HG03135 (cell line): Measurements from ENCODE around the gene LMTK2.
"Not testable (repeated sequence)": the region's sequence is repeated elsewhere in the genome, so short reads cannot be mapped to it uniquely, and the experiment has no call there.

Experiments
- ATAC-seq: cut with Tn5 transposase; IDR thresholded peaks from one replicate; pipeline ENCODE4 v1.9.1; 2021; ENCODE audit warnings: mild to moderate bottlenecking, moderate library complexity; ENCODE audit not compliant: unreplicated experiment

LMTK2 gene

DNA sequence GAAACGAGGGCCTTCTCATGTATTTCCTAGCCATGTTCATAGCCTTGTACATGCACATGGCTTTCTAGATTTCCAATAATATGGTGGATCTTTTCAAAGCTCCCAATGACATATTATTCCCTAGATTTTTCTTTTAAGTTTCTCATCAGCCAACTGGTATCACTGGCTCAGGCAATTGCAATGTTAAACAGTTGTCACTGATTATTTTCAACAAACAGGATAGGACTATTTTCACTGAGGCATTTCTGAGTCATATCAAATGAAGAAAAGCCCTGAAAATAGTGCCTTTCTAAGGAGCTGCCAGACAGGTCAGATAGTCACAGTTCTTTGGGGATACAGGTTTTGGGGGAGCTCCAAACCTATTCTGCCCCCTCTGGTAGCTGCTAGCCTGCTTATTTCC, 4.5 kb upstream of the LMTK2 start:
- no peak for ATAC-seq

DNA sequence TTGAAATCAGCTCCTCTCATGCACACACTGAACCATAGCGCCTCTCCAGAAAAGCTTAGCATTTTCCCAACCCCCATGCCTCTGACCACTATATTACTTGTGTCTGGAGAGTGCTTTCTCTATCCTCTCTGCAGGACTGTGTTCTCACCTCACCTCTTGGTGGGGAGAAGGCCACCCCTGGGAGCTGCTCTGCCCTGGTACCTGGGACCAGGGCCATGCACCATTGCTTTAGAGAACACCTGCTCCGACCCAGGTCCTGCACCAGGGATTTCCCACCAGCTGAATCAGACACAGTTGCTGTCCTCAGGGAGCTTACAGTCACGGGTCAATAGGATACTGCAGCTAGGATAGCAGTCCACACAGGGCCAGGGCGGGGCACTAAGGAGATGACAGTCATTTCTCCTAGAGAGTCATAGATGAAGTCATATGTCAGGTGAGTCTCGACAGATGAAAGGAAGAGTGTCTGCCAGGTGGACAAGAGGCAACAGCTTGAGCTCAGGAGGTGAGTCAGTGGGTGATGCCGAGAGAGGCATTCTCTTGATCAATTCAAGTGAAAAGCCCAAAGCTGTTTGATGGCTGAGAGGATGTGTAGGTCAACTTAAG, 619 bp upstream of the LMTK2 start:
- ATAC-seq: no peak

DNA sequence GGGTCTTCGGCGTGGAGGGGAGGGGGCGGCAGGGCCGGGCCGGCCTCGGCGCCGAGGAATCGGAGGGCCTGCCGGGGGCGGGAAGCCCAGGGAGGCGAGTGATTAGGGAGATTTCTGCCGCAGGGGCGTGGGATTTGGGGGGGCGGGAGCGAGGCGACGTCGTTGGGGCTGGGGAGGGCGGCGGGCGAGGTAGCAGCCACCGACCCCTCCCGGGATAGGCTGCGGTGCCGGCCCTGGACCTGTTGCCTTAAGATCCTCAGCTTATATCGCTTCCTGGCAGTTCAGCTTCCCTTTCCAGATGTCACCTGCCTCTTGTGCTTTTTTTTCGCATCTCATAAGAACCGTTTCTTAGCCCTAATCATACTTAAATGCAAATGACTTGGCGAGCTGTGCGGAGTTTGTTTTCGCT, 655 bp downstream of the LMTK2 start:
- ATAC-seq: peak; percentile 9

DNA sequence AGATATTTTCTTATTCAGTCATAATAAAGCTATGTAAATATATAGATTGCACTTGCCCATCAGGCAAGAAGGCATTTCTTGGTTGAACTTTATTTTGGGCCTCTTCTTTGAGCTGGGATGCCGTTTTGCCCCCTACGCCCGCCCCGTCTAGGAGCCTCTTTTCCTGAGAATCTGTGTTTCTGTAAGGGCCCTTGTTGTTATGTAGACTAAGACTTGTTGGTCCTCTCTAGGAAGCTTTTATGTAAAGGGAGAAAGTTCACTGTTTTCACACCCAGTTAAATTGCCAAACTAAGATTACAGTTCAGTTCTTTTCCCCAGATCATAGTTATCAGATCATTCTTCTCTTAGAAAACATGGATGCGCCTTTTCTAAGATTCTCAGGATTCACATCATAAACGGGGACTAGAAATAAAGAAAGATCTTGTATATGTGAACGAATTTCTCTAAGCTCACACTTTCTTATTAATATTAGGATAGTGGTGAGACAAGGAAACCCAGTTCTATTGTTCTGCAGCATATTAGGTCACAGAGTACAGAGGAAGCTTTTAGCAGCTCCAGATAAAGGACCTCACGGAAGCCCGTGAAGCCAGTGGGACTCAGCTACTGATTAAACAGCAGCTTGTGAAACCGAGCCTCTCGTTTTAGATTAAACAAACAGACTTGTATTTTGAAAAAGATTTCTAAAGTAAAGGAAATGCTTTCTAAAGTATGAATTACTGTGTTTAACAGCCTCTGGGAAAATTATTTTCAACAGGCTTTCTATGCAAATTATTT, 3.8 kb downstream of the LMTK2 start:
- no peak for ATAC-seq

DNA sequence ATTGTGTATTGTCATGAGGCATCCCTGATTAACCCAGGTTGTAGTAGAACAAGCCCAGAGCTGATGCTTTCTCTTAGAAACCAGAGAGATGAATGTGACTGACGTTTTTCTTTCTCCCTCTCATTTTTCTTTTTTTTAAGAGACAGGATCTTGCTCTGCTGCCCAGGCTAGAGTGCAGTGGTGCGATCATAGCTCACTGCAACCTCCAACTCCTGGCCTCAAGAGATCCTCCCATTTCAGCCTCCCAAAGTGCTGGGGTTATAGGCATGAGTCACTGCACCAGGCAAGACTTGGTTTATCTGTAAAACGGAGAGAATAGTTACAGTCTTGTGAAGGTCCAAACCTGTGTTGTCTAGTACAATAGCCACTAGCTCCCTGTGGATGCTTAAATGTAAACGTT, 5.4 kb downstream of the LMTK2 start:
- ATAC-seq: no peak

DNA sequence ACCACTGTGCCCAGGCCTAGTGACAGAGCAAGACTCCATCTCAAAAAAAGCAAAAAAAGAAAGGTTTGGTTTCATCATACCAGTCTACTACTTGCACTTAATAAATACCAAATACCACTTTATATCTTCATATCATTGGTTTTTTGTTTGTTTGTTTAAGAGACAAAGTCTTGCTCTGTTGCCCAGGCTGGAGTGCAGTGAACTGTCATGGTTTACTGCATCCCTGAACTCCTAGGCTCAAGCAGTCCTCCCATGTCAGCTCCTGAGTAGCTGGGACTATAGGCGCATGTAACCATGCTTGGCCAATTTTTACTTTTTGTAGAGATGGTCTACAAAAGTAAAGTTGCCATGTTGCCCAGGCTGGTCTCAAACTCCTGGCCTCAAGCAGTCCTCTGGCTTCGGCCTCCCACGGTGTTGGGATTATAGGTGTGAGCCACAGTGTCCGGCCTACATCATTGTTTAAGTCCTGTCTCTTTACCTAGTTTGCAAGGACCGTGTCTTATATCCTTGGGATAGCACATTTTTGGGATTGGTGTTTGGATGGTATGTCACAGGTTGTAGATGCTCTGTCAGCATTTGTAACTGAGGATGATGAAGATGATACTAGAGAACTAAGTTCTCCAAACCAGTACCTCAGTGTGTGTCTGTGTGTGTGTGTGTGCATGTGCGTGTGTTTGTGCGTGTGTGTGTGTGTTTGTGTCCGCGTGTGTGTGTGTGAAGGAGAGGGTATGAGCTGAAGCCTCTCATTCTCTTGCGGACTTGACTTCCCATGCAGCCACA, 9.3 kb downstream of the LMTK2 start:
- ATAC-seq: no peak

DNA sequence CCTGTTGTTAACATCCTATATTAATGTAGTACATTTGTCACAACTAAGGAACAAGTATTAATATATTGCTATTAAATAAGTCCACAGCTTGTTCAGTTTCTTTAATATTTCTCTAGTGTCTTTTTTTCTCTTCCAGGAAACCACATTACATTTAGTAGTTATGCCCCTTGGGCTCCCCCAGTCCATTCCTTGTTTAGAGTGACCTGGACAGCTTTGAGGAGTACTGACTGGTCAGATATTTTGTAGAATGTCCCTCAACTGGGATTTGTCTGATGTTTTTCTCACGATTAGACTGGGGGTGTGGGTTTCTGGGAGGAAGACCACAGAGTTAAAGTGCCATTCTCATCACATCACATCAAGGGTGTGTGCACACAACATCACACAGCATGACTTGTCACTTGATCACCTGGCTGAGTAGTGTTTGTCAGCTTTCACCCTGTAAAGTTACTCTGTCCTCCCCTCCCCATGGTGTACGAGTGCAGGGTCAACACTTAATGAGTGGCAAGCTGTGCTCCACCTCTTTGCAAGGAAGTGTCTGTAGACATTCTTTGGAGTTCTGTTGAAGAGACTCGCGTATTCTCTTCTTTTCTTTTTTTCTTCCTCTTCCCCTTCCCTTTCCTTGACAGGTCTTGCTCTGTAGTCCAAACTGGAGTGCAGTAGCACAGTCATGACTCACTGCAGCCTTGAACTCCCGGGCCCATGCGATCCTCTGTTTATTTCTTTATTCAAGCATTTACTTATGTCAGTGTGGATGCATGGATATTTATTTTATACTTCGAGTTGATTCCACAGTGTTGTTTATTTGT, 10.2 kb downstream of the LMTK2 start:
- ATAC-seq: no peak

DNA sequence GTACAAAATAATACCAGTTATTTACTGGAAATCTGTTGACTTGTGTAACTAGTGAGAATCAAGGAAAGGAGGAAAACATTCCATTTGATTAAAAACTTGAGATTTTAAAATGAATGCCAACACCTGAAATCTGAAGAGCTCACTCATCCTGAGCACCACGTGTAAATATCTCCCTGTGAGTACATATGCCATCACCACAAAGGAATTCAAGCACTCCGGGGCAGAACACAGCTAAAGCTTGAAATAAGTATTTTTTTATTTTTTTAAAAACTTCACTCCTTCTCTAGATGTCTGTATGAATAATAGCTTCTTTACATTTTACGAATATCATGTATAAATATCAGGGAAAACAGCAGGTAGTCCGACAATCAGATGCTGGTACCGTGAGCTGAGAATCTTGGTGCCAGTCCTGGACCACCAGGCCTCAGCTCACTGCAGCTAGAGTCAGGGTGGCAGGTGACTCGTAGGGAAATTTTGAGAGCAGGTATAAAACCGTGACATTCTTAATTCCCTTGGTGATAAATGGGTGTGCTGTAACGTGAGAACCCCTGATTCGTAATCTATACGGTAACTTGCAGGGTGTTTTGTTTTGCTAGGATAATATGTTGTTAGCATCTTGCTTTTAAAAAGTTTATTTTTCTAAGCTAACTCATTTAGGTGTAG, 12.7 kb downstream of the LMTK2 start:
- no peak for ATAC-seq

DNA sequence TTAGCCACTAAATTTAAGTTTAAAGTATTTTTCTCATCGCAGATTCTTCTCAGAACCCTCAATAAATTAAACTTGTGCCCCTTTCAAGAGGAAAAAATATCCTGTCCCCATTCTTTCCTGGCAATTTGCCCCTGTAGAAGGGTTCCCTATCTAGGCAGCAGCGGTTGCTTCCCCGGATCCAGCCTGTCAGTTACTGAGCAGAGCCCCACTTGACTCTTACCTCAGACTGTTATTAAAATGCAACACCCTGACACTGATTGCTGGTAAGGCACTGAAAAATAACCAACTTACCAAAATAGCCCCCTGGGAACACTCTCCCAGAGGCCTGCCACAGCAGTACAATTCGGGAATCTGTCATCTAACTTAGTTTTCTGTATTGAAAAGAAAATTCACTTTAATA, 13.9 kb downstream of the LMTK2 start:
- no peak for ATAC-seq

DNA sequence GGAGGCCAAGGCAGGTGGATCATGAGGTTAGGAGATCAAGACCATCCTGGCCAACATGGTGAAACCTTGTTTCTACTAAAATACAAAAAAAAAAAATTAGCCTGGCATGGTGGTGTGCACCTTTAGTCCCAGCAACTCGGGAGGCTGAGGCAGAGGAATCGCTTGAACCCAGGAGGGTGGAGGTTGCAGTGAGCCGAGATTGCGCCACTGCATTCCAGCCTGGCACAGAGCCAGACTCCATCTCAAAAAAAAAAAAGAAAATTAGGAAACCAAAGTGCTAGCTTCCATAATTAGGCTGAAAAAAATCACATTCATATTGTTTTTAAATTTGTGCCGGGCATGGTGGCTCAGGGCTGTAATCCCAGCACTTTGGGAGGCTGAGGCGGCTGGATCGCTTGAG, 14.7 kb downstream of the LMTK2 start:
- not testable (repeated sequence) for ATAC-seq

DNA sequence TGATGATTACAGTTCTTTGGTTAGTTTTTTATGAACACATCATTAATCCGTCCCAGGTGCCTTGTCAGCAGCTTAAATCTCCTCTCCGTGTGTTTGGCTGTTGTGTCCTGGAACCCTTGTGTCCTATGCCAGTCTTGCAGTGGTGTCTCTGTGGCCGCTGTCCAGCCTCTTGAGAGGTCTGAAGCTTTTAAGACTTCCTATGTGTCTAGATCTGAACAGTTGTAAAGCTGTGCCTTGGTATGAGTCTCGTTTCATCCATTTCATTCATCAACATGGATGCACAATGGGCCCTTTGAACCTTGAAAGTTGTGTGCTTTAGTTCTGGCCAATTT, 16.7 kb downstream of the LMTK2 start:
- ATAC-seq: no peak

DNA sequence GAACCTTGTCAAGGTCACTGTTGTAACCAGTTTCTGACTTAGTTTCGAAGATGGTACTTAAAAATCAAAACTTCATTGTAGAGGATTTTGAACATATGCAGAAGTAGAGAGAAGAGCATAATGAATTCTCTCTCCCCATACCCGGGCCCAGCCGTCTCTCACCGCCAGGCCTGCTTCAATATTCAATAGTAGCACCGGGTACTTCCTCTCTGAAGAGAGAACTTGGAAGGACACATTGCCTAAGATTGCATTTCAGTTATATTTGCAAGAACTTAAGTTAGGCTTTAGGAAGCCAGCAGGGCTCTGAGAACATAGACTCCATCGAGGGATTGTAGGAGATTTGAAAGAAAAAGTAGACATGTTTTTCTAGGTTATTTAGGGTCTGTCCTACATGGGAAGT, 19.1 kb downstream of the LMTK2 start:
- no peak for ATAC-seq

DNA sequence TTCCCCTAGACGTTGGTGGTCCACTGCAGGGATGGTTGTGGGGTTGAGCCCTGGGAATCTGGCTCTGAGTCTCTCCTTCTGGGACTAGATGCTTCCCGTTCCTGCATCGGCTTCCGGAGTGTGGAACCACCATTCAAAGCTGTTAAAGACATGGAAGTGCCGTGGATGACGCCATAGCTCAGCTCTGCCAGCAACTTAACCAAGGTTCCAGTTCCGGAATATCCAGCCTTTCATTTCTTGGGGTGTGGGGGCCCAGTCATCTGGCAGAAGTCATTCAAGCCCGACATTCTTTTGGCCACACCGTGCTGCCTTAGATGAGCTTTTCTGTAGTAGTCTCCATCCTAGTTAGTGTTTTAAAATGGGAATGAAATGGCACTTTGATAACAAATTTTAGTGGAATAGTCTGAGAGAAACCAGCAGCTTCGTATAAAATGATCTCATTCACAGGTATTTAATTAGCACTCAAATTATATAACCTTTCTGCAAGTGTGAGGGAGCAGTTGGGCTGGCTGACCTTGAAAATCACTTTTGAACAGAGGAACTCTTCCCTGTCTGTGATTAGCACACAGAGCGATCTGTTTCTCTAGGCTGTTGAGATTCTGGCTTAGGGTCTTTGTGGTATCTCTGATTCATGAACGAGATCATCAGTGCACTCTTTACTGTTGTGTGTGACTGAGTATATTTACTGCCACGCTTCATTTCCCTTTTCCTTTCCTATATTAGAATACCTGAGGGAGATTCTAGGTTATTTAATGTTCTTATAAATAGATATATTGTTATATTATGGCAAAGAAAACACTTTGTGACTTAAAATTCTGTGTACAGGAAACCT, 19.9 kb downstream of the LMTK2 start:
- ATAC-seq: no peak

DNA sequence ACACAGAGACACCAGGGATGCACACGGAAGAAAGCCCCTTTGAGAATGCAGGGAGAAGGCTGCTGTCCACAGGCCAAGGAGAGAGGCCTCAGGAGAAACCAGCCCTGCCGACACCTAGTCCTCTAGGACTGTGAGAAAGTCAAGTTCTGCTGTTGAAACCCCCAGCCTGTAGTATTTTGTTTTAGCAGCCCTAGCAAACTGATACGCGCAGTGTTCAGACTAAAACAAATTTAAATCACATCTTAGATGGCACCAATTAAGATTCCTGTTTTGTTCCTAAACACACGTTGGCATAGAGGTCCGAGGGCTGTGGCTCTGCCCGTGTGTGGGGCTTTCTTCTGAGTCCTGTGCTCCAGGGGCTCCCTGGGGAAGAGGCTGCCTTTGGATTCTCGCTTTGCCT, 21.7 kb downstream of the LMTK2 start:
- no peak for ATAC-seq

DNA sequence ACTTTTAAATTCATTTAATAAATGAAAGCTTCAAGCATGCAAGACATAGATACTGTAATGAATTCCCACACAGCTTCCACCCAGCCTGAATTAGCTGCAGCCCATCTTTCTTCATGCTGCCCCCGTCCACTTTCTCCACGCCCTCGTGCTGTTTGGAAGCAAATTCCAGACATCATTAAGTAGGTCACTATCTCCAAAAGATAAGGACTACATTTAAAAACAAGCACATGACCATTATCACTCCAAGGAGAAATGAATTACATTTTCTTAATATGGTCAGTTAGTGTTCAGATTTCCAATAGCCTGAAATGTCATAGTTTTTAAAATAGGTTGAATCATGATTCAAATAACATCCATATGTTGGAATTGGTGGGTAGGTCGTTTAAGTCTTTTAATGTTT, 24.3 kb downstream of the LMTK2 start:
- no peak for ATAC-seq

DNA sequence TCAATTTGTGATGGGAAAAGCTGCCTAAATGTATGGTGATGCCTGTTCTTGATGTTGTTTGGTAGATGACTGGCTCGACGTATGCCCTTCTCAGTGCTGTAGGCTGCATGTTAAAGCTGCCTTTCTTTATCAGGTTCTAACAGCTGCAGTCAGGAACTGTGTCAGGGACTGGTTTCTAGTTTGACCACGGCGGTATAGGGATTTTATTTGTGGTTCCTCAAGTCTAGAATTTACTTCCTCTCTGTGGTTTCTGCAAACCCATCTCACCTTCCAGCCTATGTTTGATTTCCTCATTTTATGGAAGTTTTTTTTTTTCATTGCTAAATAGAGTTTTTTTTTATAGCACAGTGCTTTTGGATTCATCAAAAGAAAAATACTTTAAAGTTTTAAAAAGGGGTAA, 26.5 kb downstream of the LMTK2 start:
- ATAC-seq: peak; percentile 62

DNA sequence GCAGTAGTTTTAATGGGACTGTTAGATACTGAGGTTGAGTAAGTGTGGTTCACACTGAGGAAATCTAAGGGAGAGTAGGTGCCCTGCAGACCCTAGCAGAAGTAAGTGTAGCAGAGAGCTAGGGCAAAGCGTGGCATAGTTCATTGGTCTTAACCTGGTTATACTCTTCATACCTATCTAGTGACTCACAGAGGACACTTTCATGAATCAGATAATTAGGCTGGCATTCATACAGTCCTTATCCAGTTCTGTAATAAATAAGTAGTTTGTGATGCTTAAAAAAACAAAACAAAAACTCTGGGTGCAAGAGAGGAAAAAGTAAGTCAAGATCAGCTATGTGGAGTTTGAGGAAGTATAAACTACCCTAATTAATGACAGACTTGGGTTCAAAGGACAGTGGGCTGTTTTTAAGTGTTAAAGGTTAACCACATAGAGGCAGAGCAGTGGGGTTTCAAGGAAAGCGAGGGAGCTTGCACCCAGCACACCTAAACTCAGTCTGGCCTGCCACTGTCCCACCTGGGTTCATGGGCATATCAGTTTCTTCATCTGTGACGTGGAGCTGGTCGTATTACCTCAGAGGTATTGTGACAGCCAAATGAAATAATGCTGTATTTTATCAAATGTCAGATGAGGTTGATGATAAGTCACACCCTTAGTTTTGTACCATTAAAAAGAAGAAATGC, 27.1 kb downstream of the LMTK2 start:
- ATAC-seq: peak; percentile 9

DNA sequence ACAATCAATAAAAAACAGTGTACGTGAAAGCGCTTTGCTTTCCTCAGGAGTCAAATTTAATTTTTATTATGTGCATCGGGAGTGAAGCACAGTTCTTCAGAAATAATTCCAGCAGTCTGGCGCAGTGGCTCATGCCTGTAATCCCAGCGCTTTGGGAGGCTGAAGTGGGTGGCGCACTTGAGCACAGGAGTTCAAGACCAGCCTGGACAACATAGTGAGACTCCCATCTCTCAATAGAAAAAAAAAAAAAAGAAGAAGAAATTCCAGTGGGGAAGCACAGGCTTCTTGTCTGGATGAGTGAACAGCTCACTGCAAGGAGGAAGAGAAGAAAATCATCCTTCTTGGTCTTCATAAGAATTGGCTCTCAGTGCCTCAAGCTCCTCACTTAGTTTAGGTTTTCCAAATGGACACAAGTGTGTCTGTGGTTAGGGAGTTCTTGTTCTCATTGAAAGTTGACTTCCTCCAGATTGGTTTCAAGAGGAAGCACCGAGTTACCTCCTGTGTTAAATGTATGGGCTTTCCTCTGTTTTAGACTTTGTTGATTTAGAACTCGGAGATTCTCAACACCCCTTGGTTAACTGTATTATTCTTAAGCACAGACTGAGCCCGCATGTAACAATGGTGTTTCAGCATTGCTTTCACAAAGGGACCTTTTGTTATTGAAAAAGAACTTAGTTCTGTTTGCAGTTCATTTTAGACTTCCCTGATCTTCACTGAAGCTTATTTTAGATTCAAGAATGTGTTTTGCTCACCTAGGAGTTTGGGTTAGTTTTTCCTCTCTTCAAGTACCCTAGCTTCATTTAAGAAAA, 28.0 kb downstream of the LMTK2 start:
- no peak for ATAC-seq

DNA sequence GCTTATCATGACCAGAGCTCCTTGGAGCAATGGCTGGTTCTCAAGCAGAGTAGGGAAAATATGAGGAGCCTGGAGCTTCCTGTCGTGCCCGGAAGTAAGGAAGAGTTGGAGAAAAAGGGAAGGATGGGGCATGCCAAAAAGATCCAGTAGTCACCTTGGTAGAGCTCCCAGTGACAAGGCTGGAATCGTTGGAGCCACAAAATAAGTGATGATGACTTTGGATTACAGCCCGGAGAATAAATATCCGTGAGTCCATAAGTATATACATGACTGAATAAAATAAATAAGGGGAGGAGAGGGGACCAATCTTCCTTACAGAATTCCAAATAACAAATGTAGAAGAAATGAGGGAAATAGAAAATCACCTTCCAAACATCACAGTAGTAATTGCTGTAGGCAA, 29.3 kb downstream of the LMTK2 start:
- no peak for ATAC-seq
